Islet precursor cell (in vitro differentiated cells): ENCODE measurements around the gene ARHGAP10.
A peak's percentile ranks its signal among the peaks of the same experiment; 100 is the strongest.

Experiments
- DNase-seq: peaks from one replicate; pipeline ENCODE4 v3.0.0-alpha.2; 2018

Gene ARHGAP10, protein sequence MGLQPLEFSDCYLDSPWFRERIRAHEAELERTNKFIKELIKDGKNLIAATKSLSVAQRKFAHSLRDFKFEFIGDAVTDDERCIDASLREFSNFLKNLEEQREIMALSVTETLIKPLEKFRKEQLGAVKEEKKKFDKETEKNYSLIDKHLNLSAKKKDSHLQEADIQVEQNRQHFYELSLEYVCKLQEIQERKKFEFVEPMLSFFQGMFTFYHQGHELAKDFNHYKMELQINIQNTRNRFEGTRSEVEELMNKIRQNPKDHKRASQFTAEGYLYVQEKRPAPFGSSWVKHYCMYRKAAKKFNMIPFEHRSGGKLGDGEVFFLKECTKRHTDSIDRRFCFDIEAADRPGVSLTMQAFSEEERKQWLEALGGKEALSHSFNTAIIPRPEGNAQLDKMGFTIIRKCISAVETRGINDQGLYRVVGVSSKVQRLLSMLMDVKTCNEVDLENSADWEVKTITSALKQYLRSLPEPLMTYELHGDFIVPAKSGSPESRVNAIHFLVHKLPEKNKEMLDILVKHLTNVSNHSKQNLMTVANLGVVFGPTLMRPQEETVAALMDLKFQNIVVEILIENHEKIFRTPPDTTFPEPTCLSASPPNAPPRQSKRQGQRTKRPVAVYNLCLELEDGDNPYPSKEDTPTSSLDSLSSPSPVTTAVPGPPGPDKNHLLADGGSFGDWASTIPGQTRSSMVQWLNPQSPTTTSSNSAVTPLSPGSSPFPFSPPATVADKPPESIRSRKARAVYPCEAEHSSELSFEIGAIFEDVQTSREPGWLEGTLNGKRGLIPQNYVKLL

DNA sequence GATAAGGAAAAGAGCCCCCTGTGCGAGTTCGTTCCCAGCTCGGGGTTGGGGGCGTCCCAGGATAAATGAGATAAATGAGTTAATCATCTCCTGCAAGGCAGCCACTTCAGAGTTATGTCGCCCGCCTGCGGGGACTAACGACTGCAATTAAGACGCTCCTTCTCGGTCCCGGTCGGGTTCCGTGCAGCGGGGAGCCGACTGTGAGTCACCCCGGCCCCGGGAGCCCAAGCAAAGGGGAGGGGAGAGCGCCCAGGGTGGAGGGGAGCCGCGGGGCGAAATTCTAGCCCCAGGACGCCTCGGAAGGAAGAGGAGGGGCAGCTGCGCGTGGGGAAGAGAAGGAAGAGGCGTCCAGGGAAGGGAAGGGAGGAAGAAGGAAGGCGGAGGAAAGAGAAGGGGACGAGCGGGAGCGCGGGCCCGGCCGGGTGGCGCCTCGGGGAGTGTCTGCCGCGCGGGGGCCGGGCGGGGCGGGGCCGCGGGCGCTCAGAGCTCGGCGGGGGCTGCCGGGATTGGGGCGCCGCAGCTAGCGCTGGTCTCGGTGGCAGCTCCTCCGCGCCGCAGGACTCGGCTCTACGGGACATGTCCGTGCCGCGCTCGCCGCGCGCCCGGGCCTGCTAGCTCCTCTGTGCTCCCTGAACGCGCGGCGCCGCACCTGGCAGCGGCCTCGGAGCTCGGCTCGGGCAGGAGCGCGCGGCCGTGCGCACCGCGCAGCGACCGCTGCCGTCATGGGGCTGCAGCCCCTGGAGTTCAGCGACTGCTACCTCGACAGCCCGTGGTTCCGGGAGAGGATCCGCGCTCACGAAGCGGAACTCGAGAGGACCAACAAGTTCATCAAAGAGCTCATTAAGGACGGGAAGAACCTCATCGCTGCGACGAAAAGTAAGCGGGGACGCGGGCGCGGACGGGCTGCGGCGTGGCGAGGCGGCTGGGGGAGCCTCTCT lies at the start of gene ARHGAP10:
Gene ARHGAP10 (plus strand): TSS at position 509 of the 938 bp plus-strand sequence. CDS start 214 bp downstream, at position 723.
- peak; percentile 92 for DNase-seq

DNA sequence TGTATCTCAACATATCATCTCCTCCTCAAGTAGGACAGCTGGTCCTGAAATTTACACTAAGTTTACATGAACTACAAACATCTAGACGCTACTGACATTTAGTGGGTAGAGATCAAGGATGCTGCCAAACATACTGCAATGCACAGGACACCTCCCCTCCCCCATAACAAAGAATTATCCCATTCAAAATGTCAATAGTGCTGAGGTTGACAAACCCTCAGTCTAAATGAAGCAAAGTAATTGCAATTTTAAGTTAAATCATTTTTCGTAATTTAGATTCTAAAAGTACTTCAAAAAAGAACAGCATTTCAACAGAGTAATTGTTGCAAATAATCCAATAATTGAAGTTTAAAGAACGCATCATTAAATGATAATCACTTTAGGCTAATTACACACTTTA lies 49.1 kb upstream of the ARHGAP10 start:
- no peak for DNase-seq

DNA sequence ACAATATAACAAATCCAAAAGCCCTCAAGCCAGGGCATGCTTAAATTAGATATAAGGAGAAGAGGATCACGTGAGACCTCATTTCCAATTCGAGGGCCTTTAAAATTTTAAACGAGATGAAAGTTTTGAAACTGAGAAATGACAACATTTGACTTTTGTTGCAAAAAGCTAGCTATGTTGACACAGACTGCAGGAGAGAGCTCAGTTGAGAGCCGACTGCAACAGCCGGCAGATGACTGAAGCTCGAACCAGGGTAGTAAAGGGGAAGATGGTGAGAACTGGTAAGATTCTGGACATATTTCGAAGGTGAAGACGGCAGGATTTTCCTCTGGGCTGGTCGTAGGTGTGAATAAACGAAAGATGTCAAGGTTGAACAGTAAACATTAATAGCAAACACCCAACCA lies 48.7 kb upstream of the ARHGAP10 start:
- no peak for DNase-seq

DNA sequence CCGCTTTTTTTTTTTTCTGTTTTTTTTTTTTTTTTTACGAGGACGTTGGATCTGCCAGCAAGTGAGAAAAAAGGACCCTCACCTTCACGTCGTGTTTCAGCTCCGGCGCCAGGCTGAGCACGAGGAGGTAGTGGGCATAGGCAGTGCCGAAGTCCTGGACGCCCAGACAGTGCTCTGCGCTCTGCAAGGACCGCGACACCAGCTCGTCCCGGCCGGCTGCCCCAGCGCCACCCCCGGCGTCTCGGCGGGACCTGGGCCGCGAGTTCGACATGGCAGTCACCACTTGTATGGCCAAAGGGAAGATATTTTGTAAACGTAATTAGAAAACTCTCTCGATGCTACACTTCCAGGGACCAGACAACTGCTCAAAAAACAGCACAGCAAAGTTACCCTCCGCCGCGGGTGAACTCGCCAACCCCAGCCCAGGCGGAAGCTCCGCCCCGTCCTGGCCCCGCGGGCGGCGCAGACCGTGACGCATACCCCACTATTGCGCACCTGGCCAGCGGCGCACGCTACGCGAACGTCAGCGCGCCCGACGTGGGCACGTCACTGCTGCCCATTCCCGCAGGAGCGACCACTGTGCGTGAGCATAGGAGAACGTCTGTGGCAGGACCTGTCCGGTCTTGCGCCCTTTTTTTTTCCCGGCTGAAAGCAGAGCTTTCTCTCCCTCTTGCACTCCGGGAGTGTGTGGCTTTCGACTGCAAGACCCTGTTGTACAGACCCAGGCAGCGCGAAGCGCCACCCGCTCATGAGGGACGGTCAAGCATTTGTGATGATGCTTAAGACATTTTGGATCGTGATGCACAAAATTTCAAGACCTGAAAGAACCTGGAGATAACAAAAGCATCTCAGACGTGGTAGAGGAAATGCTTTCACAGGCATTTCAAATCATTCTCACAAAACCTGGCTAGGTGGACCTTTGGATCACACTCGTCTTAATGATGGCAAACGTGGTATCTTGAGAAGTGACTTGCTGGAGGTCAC lies 47.9 kb upstream of the ARHGAP10 start, which contains the start of gene PRMT9:
Gene PRMT9 (minus strand): TSS at position 447 of the 984 bp plus-strand sequence. CDS start 176 bp downstream, at position 271.
- DNase-seq: peak; percentile 94

DNA sequence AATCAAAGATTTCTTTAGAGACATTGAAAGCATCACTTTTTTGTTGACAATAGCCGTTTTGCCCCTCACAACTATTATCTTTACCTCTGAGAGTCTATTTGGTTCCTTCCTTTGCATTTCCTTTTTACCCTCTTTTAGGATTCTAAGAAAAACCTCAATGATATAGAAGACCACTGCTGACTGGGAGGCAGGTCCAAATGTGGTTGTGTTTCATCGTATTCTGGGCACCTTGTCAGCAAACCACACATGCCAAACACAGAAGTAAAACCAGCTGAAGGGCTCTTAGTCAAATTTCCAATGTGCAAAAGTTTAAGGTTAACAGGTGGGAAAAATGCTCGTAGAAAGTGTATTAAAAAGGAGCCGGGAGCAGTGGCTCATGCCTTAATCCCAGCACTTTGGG lies 42.8 kb upstream of the ARHGAP10 start:
- no peak for DNase-seq

DNA sequence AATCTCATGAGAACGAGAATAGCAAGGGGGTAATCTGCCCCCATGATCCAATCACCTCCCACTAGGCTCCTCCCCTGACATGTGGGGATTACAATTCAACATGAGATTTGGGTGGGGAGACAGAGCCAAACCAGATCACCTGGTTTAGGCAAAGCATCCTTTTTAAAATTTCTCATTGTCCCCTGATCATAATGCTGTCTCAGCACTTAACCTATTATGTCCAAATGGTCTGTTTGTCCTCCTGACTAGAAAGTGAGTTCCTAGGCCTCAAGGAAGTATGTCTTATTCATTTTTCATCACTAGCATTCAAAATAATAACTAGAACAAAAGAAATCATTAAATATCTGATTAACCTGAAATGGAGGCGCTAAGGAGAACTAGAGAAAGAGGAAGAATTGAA lies 40.1 kb upstream of the ARHGAP10 start:
- DNase-seq: no peak

DNA sequence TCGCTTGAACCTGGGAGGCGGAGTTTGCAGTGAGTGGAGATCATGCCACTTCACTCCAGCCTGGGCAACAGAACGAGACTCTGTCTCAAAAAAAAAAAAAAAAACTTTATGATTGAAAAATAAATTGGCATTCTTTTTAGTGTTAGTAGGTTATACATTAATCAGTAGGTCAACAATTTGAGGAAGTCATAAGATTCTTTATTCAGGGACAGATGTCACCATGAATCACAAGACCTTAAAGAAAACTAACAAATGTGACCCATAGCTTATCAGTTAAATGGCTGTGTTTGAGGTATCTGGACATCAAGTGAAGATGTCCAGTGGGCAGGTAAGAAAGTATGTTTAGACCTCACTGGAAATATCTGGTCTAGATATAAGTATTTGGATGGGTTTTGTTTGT lies 38.7 kb upstream of the ARHGAP10 start:
- no peak for DNase-seq

DNA sequence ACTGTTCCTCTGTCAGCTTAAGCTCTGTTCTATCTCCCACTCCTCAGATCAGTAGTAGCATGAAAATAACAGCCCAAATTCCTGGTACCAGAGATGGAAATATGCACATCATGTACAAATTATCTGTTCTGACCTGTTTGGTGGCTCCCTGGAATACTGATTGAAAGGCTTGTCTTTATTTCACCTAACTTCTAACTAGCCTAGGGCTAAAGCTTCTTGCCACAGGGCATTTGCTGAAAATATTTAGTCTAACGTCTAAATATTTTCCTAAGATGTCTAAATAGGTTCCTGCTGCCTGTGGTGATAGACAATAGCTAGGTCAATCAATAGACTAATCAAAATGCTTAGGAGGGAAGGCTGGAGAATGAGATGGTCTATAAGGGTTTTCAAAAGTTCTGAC lies 35.0 kb upstream of the ARHGAP10 start:
- DNase-seq: no peak

DNA sequence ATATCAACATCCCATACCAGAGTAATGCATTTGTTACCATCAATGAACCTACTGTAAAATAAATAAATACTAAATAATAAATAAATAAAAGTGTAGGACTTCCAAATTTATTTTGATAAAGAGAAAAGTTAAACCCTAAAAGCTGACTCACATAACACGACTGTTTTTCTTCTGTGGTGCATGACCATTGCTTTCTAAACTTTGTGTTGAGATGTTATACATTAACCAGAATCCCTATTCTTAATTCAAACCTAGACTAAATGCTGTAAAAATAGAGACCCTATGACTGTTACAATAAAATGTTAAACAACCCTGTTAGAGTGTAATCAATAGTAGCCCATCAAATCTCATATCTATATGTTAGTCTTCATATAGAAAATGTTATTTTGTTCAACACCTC lies 27.0 kb upstream of the ARHGAP10 start:
- no peak for DNase-seq

DNA sequence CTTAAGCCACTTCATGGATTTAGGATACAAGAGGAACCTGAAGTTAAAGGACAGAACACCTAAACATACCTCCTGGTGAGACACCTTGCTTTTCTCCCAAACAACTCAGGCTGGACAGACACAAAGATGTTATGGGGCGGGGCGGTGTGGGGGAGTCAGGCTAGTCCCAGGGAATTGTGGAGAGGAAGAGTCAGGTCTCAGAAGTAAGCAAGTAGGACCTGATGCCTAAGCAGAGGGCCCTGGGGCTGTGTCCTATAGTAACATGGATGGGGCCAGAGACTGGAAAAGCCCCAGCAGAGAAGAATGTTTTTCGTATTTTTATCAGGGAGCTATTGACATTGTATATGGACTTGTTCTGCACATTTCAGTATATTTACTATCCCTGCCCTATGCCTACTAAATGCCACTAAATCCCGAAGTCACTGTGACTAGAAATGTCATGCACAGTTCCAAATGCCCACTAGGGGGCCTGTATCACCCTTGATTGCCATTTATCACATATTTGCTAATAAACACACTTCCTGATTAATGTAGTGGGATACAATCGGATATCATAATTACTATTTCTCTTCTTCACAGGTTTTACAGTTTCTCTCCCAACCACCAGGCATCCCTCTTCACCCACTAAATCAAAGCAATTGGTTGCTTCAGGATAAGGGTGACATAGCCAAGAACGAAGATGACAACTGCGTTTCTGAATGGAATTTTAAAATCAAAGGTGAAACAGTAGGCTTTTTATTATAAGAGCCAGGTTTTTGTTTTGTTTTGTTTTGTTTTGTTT lies 23.8 kb upstream of the ARHGAP10 start:
- no peak for DNase-seq

DNA sequence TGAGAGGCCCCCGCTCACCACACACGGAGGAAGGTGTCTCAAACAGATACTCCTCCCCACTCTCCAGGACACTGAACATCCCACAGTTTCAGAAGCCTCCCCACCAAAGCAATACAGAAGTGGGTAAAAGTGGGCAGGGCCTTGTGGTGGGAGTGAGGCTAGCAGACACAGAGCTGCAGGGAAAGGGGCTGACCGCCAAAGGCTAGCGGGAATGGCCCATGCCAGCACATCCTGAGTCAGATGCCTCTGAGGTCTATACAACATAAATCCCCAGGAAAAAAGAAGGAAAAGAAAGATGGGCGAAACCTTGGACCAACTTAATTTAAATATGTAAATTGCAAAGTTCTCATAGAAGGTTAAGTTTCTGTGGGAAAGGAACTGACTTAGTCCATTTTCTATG lies 21.9 kb upstream of the ARHGAP10 start:
- no peak for DNase-seq

DNA sequence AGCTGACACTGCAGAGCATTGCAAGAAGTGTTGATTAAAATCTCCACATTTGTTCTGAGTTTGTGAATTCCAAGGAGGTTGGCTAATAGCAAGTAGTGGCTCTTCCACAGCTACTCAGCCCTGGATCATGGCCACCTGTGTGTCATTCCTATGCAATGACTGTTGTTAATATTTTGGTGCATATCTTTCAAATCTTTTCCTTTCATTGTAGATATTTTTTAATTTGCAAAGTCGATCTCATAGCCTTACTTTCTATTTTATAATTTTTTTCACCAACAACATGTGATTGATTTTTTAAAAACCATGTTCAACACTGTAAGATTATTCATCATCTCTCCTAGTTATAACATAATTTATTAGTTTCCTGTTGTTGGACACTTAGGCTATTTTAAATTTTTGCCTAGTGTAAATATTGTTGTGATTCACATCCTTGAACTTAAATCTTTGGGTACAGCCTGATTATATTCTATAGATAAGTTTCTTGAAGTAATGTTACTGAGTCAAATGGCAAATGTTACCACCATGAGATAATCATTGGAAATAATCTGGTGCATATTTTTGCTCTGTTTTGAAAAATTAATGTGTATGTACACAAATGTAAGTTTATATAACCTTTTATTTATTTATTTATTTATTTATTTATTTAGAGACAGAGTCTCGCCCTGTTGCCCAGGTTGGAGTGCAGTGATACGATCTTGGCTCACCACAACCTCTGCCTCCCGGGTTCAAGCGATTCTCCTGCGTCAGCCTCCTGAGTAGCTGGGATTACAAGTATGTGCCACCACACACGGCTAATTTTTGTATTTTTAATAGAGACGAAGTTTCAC lies 17.1 kb upstream of the ARHGAP10 start:
- no peak for DNase-seq

DNA sequence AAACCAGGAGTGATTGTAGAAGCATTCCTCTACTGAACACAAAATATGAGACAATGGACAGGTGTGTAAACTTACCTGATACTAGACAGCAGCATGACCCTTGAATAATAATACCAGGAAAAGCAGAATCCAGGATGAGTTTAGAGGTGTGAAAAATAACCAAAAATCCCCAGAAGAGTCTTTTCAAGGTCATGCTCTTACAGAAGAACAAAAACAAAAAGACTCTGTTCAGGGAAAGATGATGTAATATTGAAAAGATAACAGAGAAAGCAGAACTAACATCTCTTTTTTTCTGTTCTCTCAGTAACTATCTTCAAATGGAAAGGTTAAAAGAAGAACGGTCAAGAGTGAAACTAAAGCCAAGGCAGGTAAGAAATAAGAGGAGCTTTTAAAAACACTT lies 14.0 kb upstream of the ARHGAP10 start:
- no peak for DNase-seq

DNA sequence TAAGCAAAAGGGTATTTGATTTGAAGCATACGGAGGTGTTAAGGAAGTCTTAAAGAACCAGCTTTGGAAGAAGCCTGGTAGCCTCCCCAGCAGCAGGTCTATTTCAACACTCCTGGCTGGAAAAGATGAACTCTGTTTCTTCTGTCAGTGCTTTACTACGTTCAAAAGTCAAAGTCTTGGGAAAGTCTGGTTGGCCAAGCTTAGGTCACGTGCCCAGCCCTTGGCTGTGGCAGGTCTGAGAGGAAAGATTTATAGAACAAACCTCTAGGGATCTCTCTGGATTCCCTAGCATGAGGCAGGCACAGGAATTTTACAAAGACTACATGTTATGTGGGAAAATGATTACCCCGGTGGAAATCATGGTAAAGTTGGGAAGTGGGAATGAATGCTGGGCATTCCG lies 8.6 kb upstream of the ARHGAP10 start:
- no peak for DNase-seq

DNA sequence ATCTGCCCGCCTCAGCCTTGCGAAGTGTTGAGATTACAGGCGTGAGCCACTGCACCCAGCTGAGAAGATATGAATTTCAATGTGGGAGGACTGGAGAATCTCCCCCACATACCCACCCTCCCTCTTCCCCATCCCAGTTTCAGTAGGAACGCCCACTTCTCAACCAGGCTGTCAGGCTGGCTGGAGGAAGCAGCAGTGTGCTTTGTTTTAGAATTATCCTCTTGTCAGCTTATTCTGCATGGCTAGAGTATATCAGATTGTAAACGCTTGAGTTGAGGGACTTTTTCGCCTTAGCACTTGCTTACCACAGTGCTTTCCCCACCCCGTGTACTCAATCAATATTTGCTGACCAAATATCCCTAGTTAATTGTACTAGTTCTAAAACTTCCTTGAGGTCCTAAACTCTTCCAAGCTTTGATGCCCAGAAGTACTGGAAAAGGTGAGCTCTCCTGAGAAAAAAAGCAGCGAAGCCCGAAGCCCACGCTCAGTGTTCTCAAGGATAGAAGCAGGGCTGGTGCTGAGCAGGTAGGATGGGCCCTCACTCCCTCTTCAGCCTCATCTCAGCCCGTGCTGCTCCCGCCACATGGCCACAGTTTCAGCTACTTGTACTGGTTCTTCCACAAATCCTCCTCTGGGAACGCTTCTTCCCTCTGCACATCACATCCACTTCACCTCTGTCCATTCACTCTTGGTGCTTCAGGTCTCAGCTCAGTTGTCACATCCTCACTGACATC lies 7.3 kb upstream of the ARHGAP10 start:
- no peak for DNase-seq

DNA sequence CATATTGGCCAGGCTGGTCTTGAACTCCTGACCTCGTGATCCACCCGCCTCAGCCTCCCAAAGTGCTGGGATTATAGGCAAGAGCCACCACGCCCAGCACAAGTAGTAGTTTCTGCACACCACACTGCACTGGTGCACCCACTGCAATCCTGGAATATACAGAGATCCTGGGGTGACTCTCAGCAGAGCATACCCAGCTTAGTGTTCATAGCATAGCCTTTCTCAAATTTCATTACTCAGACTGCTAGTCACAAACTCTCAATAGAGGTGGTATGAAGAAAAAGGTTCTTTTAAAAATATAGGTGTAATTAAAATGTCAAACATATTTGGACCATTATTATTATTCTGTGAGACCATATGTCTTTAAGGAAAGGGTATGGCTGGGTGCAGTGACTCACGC lies 6.2 kb upstream of the ARHGAP10 start:
- DNase-seq: no peak

DNA sequence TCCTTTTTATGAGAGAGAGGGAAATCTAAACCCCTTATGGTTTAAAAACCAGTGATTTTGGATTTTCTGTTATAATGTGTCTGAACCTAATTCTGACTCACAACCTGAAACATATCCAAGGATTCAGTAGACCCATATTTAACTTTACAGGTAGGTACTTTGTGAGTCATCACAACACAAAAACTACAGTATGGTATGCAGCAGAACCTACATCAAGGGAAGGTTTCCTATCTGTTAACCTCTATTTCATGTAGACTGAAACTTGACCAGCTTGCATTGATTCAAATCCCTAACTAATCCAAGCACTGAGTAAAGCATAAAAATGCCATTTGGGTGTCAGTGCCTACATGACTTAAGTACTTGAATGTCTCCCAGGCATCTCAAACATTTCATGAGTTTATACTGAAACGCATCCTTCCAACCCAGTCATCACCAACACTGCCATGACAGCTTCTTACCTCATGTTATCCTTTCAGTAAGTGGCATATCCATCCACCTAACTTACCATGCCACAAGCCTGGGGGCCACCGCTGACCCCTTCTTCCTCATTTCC lies 4.3 kb upstream of the ARHGAP10 start:
- no peak for DNase-seq

DNA sequence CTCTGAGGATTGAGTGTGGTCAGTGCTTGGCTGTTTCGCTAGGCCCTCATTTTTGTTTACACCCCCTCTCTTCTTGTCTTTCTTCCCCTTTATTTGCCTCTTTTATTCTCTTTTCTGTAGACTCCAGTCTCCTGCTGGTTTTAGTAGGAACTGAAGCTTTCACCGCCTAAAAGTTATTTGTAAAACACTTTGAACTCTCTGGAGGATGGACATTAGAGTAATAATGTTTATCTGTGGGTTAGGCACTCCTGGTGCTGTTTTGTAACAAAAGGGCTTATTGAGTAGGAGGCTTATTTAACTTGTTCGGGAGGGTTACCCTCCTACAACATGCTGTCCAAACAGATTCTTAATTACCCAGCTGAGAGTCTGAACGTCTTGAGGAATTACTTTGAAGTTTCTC lies 1.6 kb upstream of the ARHGAP10 start:
- DNase-seq: no peak
